Right renal pelvis (tissue), 4 donors: Measurements from ENCODE around the gene ZNF346. TPM values are rescaled to one million over a fixed set of nuclear protein-coding genes. Genes with fewer than 3 reads are reported as not detected.

ENCODE experiments used
- DNase-seq, 4 donors: peaks; one replicate each; pipeline ENCODE4 v3.0.0-alpha.2; 2013; ENCODE audit warnings: low read depth in 4 of 4, low spot score in 3 of 4, missing footprints in 1 of 4
- polyA plus RNA-seq, 4 donors: library from polyadenylated mRNA; unstranded; fragments of 120-200 nt; gene quantifications; one replicate each; pipeline ENCODE4 v1.2.1, GENCODE V29; 2013; ENCODE audit not compliant: insufficient read length in 4 of 4

The ZNF346 gene
- polyA plus RNA-seq, 4 donors, result 20.0 to 26.9 (median 23.3) TPM

DNA sequence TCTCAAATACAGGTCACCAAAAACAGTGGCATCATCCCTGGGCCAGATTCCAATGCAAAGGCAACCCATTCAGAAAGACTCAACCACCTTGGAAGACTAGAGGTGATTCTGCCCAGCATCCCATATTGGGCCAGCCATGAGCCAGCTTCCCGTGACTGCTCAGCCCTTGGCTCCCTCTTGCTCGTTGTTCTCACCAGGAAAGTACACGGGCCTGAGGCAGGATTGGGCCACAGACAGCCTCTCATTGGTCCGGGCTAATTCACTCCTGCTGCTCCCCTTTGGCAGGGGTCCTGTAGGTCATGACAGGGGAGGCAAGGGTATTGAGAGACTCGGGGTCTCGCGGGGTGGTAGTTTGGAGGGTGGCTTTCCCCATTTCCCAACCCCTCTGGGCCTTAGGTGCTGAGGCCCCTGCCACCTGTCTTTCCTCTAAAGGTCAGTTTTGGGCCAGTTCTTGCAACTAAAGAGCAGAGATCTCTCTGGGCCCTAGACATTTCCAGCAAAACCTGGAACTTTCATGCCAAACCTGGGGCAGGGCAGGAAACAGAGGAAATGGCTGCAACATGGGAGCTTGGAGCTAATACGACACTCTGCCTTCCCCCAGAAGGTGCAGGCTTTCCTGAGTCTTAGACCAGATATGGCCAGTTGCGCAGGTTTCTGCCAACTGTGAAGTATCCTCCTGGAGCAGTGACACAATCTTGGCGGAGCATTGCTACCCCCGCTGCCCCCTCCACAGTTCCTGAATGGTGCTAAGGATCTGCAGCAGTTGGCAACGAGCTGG lies 42.2 kb downstream of the ZNF346 start:
- DNase-seq, result no peak

DNA sequence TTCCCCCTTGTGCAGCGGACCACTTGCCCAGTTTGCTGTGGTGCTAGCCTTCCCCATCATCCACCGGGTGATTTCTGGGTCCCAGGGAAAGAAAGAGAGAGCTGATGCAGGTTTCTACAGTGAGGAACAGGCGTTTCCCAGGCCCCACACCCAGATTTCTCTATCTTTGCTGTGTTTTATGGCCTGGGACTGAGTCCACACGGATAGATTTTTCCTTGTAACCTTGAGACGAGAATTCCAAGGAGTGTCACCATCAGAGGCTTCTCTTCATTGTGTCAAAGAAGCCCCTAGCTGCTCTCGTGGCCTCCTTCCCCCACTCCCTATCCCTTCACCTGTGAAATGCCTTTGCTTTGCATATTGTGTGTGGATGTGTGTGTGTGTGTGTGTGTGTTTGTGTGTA lies 43.0 kb downstream of the ZNF346 start:
- no peak for DNase-seq

DNA sequence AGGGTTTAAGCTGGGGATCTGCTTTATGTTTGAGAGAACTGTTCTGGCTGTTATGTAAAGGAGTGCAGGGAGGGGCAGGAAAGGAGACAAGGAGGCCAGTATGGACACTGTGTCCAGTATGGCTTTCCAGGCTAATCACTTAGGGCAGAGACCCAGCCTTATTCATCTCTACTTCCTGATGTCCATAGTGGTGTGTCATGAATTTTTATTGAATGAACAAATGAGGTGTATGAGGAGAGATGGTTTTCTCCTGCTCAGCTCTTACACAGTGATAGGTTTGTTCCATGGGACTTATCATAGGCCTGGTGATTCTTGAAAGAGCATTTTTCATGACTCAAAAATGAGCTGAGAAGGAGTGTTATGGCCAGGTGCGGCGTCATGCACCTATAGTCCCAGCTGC lies 43.7 kb downstream of the ZNF346 start:
- DNase-seq, result no peak

DNA sequence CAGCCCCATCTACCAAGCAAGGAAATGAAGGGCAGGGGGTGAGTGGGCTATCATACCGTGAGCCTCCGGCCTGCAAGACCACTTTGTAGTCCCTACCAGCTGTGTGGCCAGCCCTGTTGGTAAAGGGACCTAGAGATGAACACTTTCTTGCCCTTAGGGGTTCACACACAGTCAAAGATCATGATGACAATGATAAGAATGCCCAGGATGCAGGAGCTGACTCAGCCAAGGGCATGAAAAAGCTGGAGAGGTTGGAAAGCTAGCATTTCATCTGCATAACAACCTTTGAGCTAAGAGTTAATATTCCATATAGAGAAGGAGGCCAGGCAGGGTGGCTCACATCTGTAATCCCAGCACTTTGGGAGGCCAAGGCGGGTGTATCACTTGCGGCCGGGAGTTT lies 45.0 kb downstream of the ZNF346 start:
- DNase-seq, result no peak

DNA sequence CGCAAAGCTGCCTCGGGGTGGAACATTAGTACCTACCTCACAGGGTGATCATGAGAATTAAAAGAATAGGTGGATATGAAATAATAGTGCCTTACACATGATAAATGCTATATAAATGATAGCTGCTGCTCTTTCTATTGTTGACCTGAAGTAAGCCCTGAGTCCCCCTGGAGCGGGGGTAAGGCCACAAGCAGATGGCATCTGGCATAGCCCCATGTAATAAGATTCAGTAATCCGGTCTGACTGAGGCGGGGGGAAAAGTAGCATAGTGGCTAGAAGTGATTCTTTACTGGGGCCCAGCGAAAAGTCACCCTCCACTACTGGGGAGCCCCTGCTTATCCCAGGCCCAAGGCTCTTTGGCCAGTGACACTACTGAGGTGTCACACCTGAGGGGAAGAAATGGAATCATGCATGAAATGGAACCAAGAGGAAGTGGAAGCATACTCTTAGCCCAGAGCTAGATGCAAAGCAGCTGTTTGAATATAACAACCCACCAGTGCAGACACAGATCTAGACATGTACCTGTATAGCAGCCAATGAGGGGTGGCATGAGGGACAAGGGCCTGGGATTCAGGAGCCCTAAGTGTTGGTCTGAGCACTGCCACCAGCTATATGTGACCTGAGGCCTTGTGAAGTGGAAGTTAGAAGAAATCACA lies 48.2 kb downstream of the ZNF346 start:
- DNase-seq, result no peak

DNA sequence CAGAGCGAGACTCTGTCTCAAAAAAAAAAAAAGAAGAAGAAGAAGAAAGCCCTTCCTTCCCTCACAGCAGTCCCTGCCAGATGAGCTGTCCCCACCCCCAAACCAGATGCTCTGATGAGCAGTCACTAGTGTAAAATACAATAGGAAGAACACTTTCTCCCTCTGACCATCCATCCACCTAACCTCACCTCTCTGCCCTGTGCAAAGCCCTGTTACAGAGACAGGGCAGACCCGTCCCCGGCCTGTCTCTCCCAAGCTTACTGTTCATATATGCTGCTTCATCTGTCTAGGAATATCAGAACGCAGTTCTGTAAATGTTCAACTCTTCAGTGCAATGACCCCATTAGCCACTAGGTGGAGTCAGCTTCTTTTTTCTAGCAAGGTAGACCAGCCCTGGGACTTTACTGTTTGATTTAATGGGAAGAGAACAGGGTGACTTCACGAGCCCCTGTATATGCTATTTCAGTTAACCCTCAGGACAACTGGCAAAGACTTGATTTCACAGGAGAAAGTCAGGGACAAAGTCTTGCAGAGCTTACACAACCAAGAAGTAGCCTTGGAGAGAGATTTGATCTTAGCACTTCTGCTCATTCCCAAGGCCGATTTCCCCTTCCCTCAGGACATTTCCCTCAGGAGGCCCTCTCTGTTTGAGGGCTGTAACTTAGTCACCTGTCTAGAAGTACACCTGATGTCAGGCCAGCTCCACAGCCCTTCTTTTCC lies 49.3 kb downstream of the ZNF346 start:
- peak; percentile 74 to 83 (median 79) for DNase-seq

DNA sequence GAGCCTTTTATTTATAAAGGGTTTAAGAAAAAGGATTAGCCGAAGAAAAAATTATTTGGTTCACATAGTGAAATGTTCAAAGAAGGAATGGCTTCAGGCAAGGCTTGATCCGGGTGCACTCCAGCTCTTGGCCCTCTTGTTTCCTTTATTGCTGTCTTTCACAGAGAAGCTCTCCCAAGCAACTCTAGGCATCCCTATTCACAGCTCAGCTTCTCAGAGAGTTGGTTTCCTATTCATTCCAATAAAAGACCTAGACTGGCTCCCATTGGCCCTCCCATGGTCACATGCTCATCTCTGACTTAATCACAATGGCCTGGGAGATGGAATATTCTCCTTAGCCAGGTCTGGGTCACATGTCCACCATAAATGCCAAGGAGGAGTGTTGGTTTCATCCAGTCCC lies 54.8 kb downstream of the ZNF346 start:
- no peak for DNase-seq

DNA sequence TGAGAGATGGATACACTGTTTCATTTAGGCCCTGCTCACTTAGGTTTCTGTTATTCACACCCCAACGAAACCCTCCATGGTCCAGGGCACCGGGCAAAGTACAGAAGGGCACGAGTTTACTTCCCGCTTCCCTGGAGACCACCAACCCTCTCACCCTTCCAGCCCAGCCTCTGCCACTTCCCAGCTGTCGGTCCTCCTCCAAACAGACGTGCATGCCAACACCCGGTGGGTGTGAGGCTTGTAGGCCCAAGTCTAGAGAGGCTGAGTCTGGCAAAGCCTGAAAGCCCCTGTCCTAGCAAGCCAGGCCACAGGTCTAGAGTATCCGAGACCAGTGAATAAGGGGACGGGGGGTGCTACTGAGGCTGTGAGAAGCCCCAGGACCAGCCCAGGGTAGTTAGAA lies 57.1 kb downstream of the ZNF346 start:
- no peak for DNase-seq

DNA sequence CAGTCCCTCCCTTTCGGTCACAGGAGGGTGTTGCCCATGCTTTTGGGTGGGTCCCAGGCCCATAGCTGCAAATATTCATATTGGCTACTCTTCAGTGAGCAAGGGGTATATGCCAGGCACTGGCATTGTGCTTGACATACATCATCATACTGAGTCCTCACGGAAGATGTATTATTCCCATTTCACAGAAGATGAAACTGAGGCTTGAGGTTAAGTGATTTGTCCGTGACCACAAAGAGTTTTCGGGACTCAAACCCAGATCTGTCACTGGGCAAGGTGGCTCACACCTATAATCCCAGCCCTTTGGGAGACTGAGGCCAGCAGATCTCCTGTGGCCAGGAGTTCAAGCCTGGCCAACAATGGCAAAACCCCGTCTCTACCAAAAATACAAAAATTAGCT lies 57.8 kb downstream of the ZNF346 start:
- DNase-seq, result no peak

DNA sequence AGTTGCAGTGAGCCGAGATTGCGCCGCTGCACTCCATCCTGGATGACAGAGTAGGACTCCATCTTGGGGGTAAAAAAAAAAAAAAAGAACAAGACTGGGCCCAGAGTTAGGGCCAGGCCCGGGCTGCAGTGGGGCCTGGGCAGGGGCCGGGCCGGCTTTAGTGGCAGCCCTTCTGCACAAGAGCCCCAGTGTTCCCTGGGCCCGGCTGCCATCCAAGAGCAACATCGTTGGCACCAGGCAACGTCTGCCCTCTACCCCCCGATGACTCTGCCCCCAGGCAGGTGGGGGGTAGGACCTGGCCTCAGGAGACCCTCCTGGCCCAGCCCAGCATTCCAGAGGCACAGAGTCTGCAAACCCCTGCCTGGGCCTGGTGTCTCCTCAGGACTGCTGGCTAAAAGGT lies 59.4 kb downstream of the ZNF346 start:
- DNase-seq, result no peak

DNA sequence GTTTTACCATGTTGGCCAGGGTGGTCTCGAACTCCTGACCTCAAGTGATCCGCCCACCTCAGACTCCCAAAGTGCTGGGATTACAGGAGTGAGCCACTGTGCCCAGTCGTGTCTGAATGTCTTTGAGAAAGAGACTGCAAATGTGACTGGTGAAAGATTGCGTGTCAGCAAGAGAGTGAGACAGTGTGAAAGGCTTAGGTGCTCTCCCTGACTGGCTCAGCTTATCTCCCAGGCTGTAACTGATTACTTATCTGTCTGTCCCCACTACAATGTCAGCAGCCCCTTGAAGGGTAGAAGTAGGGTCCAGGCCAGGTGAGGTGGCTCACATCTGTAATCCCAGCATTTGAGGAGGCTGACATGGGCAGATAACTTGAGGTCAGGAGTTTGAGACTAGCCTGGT lies 60.9 kb downstream of the ZNF346 start:
- no peak for DNase-seq

DNA sequence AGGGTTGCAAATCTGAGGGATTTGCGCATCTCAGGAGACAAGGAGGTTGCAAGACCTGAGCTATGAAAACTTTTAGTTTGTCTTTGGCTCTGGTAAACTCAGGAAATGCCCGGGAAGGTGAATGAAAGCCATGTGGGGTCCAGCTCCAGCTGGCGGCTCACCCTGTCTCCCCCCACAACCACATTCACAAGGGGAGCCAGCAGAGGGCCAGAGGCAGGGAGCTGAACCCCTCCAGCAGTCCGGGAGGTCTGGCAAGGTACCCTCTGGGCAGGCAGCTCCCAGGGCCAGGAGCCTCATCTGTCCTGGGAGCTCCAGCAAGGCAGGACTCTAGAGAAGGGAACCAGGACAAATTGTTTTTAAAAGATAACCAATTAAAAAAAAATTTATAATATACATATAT lies 61.7 kb downstream of the ZNF346 start:
- DNase-seq, result no peak

DNA sequence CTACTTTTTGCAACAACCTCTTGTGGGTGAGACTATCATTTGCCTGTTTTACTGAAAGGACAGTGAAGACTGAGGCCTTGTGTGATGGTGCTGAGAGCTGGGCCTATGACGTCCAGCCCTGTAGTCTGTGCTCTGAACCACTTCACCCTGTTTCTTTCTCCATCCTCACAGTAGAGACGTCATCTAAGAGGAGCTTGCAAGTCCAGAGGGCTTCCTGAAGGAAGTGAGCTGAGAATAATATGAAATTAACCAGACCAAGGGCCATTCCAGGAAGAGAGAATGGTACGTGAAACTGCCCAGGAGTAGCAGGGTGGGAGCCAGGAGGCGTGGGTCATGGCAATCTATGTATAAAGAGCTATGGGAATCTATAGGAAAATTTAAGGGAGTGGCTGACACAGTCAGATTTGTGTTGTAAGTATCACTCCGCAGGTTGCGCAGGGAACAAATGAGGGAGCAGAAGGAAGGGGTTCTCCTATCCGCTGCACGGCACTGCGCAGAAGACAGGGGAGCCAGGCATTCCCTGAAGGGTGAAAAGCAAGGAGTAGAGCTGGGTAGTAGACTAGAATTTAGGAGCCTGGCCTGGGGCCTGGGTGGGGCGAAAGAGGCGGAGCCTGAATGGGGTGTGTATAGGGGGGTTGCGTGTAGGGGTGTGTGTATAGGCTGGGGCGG lies 63.6 kb downstream of the ZNF346 start:
- DNase-seq, result no peak

DNA sequence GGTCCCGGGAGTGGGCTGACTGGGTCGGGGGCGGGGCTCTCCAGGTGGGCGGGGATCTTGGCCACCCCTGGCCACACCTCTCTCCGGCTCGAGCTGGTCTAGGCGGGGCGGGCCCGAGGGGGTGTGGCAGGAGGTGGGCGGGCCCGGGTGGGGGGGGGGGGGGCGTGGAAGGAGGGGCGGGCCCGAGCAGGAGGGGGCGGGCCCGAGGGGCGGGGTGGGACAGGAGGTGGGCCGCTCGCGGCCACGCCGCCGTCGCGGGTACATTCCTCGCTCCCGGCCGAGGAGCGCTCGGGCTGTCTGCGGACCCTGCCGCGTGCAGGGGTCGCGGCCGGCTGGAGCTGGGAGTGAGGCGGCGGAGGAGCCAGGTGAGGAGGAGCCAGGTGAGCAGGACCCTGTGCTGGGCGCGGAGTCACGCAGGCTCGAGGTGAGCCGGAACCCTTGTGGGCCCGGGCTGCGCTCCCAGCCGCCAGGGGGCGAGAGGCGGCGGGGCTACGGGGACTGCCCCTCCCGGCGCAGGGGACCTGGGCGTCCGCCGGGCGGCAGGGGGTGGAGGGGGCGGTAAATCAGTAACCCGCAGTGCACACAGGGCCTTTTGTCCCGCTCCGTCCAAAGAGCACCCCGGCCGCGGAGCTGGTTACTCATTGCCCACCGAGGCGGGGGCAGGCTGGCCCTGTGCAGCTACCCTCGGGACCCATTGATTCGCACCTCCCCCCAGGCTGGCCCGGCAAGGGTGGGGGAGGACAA lies 64.3 kb downstream of the ZNF346 start, which contains the start of gene FGFR4:
TSS of gene FGFR4 (plus strand) at position 262 of the 744 bp plus-strand sequence. CDS start 2,688 bp downstream, outside the sequence.
- DNase-seq, result peak in 3 of 4 donors; percentile 49 to 68 (median 66)

DNA sequence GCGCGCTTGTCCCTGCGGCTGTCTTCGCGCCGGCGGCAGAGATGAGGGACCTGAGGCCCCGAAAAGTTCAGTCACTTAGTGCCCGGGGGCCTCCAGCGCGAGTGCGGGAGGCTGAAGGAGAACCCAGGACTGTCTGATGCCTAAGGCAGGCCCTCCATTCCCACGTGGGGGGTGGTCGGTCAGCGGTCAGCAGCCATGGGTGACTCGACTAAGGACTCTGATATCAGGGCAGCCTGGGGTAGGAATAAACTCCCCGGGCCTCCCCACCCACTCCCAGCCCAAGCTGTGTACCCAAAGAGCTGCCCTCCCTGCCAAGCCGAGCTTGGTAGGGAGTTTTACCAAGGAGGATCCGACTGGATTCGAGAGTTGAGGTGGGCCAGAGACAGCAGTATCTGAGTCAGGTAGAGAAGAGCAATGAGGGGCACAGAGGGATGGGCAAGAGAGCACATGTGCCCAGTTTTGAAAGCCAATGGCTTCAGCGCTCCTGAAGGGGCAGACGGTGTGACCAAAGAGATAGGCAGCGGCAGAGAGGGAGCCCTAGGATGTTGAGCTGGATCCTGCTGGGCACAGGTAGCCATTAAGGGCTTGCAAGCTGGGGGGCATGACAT lies 65.0 kb downstream of the ZNF346 start:
- no peak for DNase-seq

DNA sequence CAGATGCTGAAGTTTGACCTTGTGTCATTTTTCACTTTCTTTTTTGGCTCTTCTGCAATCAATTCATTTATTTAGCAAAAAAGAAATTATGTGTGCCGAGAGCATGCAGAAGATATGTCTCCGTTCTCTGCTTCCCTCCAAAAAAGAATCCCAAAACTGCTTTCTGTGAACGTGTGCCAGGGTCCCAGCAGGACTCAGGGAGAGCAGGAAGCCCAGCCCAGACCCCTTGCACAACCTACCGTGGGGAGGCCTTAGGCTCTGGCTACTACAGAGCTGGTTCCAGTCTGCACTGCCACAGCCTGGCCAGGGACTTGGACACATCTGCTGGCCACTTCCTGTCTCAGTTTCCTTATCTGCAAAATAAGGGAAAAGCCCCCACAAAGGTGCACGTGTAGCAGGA lies 66.6 kb downstream of the ZNF346 start:
- DNase-seq, result no peak

DNA sequence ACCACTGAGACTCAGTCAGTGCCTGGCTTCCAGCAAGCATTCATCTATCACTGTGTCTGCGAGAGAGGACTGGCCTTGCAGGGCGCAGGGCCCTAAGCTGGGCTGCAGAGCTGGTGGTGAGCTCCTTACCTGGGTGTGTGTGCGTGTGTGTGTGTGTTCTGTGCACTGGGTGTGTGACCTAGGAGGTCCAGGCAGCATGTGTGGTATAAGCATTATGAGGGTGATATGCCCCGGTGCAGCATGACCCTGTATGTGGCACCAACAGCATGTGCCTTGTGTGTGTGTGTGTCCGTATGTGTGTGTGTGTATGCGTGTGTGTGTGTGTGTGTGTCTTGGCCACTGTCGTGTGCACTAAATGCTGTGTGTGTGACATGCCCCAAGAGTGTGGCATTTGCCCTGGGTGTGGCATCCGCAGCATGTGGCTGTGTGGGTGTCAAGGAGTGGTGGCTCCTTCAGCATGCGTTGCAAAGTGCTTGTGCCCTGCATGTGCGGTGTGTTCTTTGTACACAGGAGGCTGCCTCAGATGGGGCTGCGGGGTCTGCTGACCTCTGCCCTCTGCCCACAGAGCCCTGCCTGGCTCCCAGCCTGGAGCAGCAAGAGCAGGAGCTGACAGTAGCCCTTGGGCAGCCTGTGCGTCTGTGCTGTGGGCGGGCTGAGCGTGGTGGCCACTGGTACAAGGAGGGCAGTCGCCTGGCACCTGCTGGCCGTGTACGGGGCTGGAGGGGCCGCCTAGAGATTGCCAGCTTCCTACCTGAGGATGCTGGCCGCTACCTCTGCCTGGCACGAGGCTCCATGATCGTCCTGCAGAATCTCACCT lies 67.5 kb downstream of the ZNF346 start:
- no peak for DNase-seq

DNA sequence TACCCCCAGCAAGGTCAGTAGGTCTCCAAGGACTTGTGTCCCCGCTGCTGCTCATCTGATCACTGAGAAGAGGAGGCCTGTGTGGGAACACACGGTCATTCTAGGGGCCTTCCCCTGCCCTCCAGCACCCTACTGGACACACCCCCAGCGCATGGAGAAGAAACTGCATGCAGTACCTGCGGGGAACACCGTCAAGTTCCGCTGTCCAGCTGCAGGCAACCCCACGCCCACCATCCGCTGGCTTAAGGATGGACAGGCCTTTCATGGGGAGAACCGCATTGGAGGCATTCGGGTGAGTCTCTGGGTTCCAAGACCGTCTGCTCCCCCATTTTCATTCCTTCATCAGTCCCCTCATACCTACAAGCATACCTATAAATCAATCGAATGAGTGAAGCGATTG lies 68.3 kb downstream of the ZNF346 start:
- no peak for DNase-seq

DNA sequence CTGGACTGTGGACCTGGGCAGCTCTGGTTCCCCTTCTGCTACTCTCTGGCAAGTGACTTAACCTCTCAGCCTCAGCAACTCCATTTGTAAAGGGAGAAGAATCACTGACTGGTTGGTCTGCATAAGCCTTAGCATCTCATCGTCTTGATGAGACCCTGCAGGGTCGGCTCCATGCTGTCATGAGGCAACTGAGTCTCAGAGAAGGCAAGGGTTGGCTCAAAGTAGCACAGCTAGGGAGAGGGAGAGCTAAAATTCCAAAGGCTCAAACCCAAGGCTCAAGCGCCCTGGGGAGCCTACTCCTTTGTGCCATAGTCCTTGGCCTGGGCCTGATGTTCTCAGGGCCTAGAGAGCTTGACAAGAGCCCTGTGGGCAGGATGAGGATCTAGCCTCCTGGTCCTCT lies 68.7 kb downstream of the ZNF346 start:
- DNase-seq, result no peak
